HFFc6 (cell line): ENCODE measurements around the gene PELI2. TPM values are rescaled to one million over a fixed set of nuclear protein-coding genes. Genes with fewer than 3 reads are reported as not detected.

Source experiments
- DNase-seq: peaks from one replicate; pipeline ENCODE4 v3.0.0-alpha.2; 2018
- H3K27ac Mint-ChIP-seq: 2 replicates; pipeline ENCODE4 v1.8.0; 2020; ENCODE audit warnings: mild to moderate bottlenecking, mixed read lengths
- H3K27me3 Mint-ChIP-seq: 2 replicates; pipeline ENCODE4 v1.8.0; 2021; ENCODE audit warnings: mild to moderate bottlenecking, moderate library complexity, mixed read lengths; ENCODE audit not compliant: insufficient read depth
- H3K36me3 Mint-ChIP-seq: 2 replicates; pipeline ENCODE4 v1.8.0; 2021; ENCODE audit warnings: low read depth, mixed read lengths
- H3K4me1 Mint-ChIP-seq: 2 replicates; pipeline ENCODE4 v1.8.0; 2020; ENCODE audit warnings: low read depth, mixed read lengths
- H3K4me3 Mint-ChIP-seq: 2 replicates; pipeline ENCODE4 v1.8.0; 2020; ENCODE audit warnings: mild to moderate bottlenecking, moderate library complexity, mixed read lengths
- H3K9me3 Mint-ChIP-seq: 2 replicates; pipeline ENCODE4 v1.8.0; 2020; ENCODE audit warnings: mild to moderate bottlenecking, mixed read lengths
- total RNA-seq, 6 experiments: library from RNA; stranded (reverse); fragmentation: NEBNext Ultra II Directional; extraction: Animal tissue kit (Norgen Biotek cat#: 25700); gene quantifications; 2 replicates in 1 of 6; 3 replicates in 5 of 6; pipeline ENCODE4 v1.2.3, GENCODE V29; 2021
- TF ChIP-seq, protein P1 (sequence below): fragments of 200-600 bp; sonication (generic); IDR thresholded peaks from 2 replicates; pipeline ENCODE4 v1.5.0; 2021; ENCODE audit warnings: antibody characterized with exemption, mild to moderate bottlenecking

Gene PELI2
- total RNA-seq, 6 experiments from 2014 or later, result 0.69 to 5.9 (median 4.6) TPM

DNA sequence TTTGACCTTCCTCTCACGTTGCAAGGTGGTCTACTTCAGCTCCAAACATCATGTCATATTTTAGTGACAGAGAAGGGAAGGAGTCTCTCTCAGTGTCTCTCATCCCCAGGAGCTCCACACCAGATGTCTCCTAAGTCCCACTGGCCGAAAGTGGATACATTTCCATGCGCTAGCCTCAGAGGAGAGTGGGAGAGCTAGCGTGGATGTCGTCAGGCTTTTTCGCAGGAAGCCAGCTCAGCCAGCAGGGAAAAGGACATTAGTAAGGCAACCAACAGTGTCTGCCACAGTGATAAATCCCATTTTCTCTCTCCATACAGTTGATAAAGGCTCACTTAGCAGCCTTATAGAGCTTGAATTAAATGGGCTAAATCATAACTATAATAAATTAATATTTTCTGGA lies 155.7 kb downstream of the PELI2 start:
- Mint-ChIP-seq H3K4me3 (no peak overlapping the region), H3K27me3 (no peaks in the 10 kb centered on the region), H3K36me3 (no peaks in the 10 kb centered on the region), H3K27ac (no peak overlapping the region), H3K4me1 (peaks cover 61% of the 10 kb centered on the region), H3K9me3 (no peaks in the 10 kb centered on the region)
- no peak for DNase-seq
- TF ChIP-seq, protein P1, sequence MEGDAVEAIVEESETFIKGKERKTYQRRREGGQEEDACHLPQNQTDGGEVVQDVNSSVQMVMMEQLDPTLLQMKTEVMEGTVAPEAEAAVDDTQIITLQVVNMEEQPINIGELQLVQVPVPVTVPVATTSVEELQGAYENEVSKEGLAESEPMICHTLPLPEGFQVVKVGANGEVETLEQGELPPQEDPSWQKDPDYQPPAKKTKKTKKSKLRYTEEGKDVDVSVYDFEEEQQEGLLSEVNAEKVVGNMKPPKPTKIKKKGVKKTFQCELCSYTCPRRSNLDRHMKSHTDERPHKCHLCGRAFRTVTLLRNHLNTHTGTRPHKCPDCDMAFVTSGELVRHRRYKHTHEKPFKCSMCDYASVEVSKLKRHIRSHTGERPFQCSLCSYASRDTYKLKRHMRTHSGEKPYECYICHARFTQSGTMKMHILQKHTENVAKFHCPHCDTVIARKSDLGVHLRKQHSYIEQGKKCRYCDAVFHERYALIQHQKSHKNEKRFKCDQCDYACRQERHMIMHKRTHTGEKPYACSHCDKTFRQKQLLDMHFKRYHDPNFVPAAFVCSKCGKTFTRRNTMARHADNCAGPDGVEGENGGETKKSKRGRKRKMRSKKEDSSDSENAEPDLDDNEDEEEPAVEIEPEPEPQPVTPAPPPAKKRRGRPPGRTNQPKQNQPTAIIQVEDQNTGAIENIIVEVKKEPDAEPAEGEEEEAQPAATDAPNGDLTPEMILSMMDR, result no peak

DNA sequence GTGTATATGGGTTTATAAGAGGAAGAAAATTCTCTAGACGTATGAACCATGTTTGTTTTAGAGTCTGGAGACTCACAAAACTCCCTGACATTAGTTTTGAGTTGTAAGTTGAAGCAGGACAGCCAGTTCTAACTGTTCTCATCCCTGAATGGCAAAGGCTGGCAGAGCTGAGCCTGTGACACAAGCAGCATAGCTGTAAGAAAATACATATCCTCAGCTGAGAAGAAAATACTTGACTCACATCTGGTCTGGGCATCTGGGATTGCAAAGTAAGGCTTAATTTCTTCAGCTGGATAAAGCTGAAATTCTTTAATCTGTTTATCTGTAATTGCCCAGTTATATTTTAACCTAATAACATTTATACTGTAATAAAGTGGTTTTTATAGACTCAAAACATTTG lies 156.3 kb downstream of the PELI2 start:
- H3K27me3 Mint-ChIP-seq, result no peaks in the 10 kb centered on the region
- no peak for DNase-seq
- peaks cover 55% of the 10 kb centered on the region for H3K4me1 Mint-ChIP-seq
- TF ChIP-seq, protein P1, result no peak
- H3K4me3 Mint-ChIP-seq, result no peak overlapping the region
- no peak overlapping the region for H3K27ac Mint-ChIP-seq
- no peaks in the 10 kb centered on the region for H3K9me3 Mint-ChIP-seq
- H3K36me3 Mint-ChIP-seq, result no peaks in the 10 kb centered on the region

DNA sequence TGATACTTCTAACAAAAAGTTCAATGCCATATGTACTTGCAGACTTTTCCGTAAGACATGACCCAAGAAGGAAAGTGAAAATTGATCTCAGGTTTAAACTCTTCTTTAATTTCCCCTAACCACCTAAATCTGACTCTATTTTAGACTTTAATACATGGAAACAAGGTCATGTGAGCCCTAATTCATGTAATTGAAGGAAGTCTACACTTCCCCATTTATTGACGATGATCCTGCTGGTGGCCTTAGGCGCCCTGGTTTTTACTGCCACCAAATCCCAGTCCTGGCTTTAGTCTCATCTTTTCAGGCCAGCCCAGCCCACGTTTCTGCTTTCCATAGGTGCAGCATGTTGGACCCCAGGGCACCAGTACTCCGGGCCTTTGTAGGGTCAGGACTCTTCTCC lies 157.9 kb downstream of the PELI2 start:
- H3K36me3 Mint-ChIP-seq, result no peaks in the 10 kb centered on the region
- no peaks in the 10 kb centered on the region for H3K27me3 Mint-ChIP-seq
- H3K4me1 Mint-ChIP-seq, result peaks cover 45% of the 10 kb centered on the region
- no peak overlapping the region for H3K4me3 Mint-ChIP-seq
- DNase-seq, result no peak
- no peak overlapping the region for H3K27ac Mint-ChIP-seq
- H3K9me3 Mint-ChIP-seq, result no peaks in the 10 kb centered on the region
- TF ChIP-seq, protein P1, result no peak

DNA sequence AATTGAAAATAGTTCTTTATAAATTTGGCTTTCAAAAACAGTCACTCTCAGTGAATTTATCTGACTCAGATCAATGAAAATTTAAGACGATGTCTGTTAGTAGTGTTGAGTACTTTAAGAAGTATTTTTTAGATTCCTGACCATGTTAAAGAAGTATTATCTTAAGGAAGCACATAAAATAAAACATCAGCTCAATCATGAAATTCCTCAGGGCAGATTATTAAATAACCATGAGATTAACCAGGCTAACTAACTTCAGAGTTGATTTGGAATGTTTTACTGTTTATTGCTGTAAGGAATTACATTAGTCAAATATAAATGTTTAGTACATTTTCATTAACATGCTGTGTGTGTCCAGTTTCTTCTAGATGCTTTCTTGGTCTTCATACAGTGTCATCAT lies 160.2 kb downstream of the PELI2 start:
- no peaks in the 10 kb centered on the region for H3K9me3 Mint-ChIP-seq
- no peak overlapping the region for H3K4me3 Mint-ChIP-seq
- no peak overlapping the region for H3K27ac Mint-ChIP-seq
- peaks cover 23% of the 10 kb centered on the region for H3K4me1 Mint-ChIP-seq
- no peaks in the 10 kb centered on the region for H3K27me3 Mint-ChIP-seq
- TF ChIP-seq, protein P1, result no peak
- no peak for DNase-seq
- no peaks in the 10 kb centered on the region for H3K36me3 Mint-ChIP-seq

DNA sequence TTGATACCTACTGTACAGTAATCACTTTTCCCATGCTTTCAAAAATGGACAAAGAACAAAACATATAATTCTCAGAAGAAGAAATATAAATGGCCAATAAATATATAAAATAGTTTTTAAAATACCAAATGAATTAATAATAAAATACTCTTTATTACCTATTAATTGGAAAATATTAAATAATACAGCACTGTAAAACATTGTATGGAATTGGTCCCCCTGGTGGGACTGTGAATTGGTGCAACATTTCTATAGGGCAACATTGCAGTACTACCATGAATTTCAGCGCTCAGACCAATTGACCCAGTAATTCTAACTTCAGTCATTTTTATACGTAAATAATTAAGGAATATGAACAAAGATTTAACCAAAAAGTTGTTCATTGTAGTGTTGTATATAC lies 162.6 kb downstream of the PELI2 start:
- DNase-seq, result no peak
- H3K4me3 Mint-ChIP-seq, result no peak overlapping the region
- no peaks in the 10 kb centered on the region for H3K9me3 Mint-ChIP-seq
- H3K4me1 Mint-ChIP-seq, result peaks cover 6% of the 10 kb centered on the region; the same call in 1 of the 2 replicates
- no peak overlapping the region for H3K27ac Mint-ChIP-seq
- H3K27me3 Mint-ChIP-seq, result no peaks in the 10 kb centered on the region
- H3K36me3 Mint-ChIP-seq, result no peaks in the 10 kb centered on the region
- TF ChIP-seq, protein P1, result peak; percentile 60

DNA sequence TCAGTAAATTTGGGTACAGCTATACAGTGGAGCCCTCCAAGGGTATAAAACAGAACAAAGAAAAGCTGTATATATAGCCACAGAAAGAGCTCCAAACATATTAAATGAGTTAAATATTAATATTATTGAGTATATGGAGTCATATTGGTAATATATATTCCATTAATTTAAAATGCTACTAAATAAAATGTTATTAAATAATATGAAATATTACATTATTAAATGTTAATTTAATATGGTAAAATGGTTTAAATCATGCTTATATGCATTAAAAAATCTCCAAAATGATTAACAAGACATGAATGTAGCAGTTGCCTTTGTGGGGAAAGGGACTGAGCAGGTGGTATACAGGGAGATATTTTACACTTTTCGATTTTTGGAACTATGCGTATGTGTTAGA lies 164.0 kb downstream of the PELI2 start:
- Mint-ChIP-seq H3K9me3 (no peaks in the 10 kb centered on the region), H3K4me3 (no peak overlapping the region), H3K27ac (no peak overlapping the region), H3K4me1 (peaks cover 6% of the 10 kb centered on the region; the same call in 1 of the 2 replicates), H3K27me3 (no peaks in the 10 kb centered on the region), H3K36me3 (no peaks in the 10 kb centered on the region)
- TF ChIP-seq, protein P1, result no peak
- no peak for DNase-seq
